ENCODE results near the gene LCLAT1.

DNA sequence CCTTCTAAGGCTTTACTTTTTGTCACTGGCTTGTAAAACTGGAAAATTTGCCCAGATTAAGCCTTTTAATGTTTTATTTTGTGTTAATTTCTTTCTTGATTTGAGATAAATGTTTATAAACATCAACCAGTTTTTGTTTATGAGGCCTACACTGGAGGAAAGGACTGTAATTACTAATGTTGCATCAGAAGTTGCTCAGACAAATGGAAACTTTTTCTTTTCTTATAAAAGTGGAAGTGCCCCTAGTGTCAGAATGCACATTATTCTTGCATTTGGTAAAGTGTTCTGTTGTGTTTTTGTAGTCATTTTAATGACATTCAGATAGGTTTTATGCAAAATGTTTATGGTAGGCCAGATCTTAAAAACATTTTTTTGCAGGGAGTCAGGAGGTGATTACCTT, 25.3 kb downstream of the LCLAT1 start:
- TF ChIP-seq, protein P1, sequence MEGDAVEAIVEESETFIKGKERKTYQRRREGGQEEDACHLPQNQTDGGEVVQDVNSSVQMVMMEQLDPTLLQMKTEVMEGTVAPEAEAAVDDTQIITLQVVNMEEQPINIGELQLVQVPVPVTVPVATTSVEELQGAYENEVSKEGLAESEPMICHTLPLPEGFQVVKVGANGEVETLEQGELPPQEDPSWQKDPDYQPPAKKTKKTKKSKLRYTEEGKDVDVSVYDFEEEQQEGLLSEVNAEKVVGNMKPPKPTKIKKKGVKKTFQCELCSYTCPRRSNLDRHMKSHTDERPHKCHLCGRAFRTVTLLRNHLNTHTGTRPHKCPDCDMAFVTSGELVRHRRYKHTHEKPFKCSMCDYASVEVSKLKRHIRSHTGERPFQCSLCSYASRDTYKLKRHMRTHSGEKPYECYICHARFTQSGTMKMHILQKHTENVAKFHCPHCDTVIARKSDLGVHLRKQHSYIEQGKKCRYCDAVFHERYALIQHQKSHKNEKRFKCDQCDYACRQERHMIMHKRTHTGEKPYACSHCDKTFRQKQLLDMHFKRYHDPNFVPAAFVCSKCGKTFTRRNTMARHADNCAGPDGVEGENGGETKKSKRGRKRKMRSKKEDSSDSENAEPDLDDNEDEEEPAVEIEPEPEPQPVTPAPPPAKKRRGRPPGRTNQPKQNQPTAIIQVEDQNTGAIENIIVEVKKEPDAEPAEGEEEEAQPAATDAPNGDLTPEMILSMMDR (IDR thresholded peaks at IDR 0.05) = no peak
- TF ChIP-seq POLR2A (IDR thresholded peaks at IDR 0.05) (no peak), POLR2AphosphoS5 (IDR thresholded peaks at IDR 0.05) (no peak)

Data from prostate gland (tissue), 2 donors.